Measurements from ENCODE around the gene LIFR. TPM values are rescaled to one million over a fixed set of nuclear protein-coding genes. Genes with fewer than 3 reads are reported as not detected.

LIFR gene
- total and polyA plus RNA-seq, 7 experiments from 2014 or later = 0.16 to 0.30 (median 0.17) TPM; not detected in 4

DNA sequence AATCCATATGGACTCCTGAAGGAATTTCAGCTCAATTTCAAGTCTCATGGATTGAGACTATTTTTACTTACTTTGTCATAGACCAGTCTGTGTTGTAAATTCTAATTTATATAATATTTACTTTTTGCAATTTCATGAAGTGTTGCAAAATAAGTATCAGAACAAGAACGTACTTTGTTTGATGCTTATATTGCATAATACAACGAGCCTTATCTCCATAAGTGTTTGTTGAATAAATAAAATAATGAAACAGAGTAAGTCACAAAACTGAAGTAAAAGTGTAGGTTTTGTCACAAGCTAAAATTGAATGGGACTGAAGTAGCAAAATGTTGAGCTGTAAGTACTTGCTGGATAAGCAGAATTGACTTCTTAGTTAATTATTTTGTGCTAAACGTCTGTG is 3.0 kb upstream of the LIFR start:
- H3K27me3 Mint-ChIP-seq = peaks cover 44 to 67% (median 62%) of the 10 kb centered on the region in 5 donors
- POLR2A ChIA-PET = no interaction called here
- CTCF ChIA-PET = interaction anchor here (1.0 kb wide), 1 partner anchor 20 kb away, joined by 3 read pairs; no protein-coding TSS in a partner anchor

DNA sequence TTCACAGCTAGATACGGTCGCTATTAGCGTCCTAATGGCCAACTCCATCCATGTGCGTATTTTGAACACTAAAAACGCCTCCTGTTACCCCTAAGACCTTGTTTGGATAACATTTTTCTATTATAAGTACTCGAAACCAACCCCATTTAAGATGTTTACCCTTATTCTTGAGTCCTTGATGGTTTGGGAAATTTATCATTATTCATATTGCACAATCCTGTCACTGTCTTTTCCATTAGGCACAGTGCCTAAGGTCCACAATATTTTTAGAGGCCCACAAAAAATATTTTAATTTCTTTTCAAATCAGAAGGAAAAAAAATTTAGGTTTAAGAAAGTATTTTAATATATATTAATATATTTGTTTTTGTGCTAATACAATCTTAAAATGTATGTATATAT is 1.3 kb upstream of the LIFR start:
- Histone ChIP-seq H3K9me3 (ENCODE audit: control insufficient read depth in 2 of 3, low read length in 3 of 3) (no peaks in the 10 kb centered on the region), H3K4me3 (ENCODE audit: low read length) (no peak overlapping the region), H3K27ac (ENCODE audit: low read depth, low read length) (no peak overlapping the region), H3K27me3 (ENCODE audit: control insufficient read depth in 2 of 2, insufficient read depth in 2 of 2, low read length in 2 of 2) (peaks cover 0 to 7% of the 10 kb centered on the region in 2 donors), H3K4me1 (ENCODE audit: control insufficient read depth in 2 of 2, insufficient read depth in 2 of 2, low read length in 2 of 2) (peaks cover 4 to 5% of the 10 kb centered on the region in 2 donors), H3K36me3 (ENCODE audit: control insufficient read depth in 2 of 3, insufficient read depth in 3 of 3, low read length in 3 of 3) (no peaks in the 10 kb centered on the region)
- Mint-ChIP-seq H3K4me1 (peaks cover 0 to 22% (median 11%) of the 10 kb centered on the region in 7 donors), H3K27me3 (peaks cover 55 to 68% (median 68%) of the 10 kb centered on the region in 5 donors), H3K27ac (no peak overlapping the region), H3K36me3 (peaks cover 0 to 2% (median 0%) of the 10 kb centered on the region in 5 donors), H3K9me3 (no peaks in the 10 kb centered on the region), H3K4me3 (peak overlapping the region in 9 of 10 donors; percentile 66 to 85 (median 79))
- ChIA-PET POLR2A (no interaction called here), CTCF (no interaction called here)
- ATAC-seq = no peak
- no peak for DNase-seq
- intact Hi-C loops (cut with micrococcal nuclease) = no loop called here

More for the DNA sequence above, 3.0 kb upstream of the LIFR start:
- Mint-ChIP-seq H3K4me3 (no peak overlapping the region), H3K27ac (no peak overlapping the region), H3K9me3 (no peaks in the 10 kb centered on the region), H3K4me1 (peaks cover 0 to 22% (median 11%) of the 10 kb centered on the region in 7 donors), H3K36me3 (peaks cover 0 to 2% (median 0%) of the 10 kb centered on the region in 5 donors)
- no peak overlapping the region for H3K27ac ChIP-seq (ENCODE audit: low read depth, low read length)
- no peak for ATAC-seq
- H3K36me3 ChIP-seq (ENCODE audit: control insufficient read depth in 2 of 3, insufficient read depth in 3 of 3, low read length in 3 of 3) = no peaks in the 10 kb centered on the region
- H3K27me3 ChIP-seq (ENCODE audit: control insufficient read depth in 2 of 2, insufficient read depth in 2 of 2, low read length in 2 of 2) = peaks cover 0 to 7% of the 10 kb centered on the region in 2 donors
- peaks cover 4 to 5% of the 10 kb centered on the region in 2 donors for H3K4me1 ChIP-seq (ENCODE audit: control insufficient read depth in 2 of 2, insufficient read depth in 2 of 2, low read length in 2 of 2)
- H3K9me3 ChIP-seq (ENCODE audit: control insufficient read depth in 2 of 3, low read length in 3 of 3) = no peaks in the 10 kb centered on the region
- intact Hi-C loops (cut with micrococcal nuclease) = no loop called here
- DNase-seq = no peak
- no peak overlapping the region for H3K4me3 ChIP-seq (ENCODE audit: low read length)

- Mint-ChIP-seq H3K36me3 (peaks cover 0 to 2% (median 0%) of the 10 kb centered on the region in 5 donors), H3K27ac (no peak overlapping the region), H3K4me1 (peaks cover 0 to 22% (median 11%) of the 10 kb centered on the region in 7 donors), H3K9me3 (no peaks in the 10 kb centered on the region), H3K4me3 (peak overlapping the region; percentile 66 to 85 (median 79)), H3K27me3 (peaks cover 59 to 71% (median 70%) of the 10 kb centered on the region in 5 donors)
- no peak overlapping the region for H3K27ac ChIP-seq (ENCODE audit: low read depth, low read length)
- no peaks in the 10 kb centered on the region for H3K9me3 ChIP-seq (ENCODE audit: control insufficient read depth in 2 of 3, low read length in 3 of 3)
- H3K36me3 ChIP-seq (ENCODE audit: control insufficient read depth in 2 of 3, insufficient read depth in 3 of 3, low read length in 3 of 3) = no peaks in the 10 kb centered on the region
- ChIA-PET POLR2A (no interaction called here), CTCF (no interaction called here)
- intact Hi-C loops (cut with micrococcal nuclease) = no loop called here
- no peak for ATAC-seq
- DNase-seq = peak in 1 of 9 donors; percentile 2
- peaks cover 0 to 7% of the 10 kb centered on the region in 2 donors for H3K27me3 ChIP-seq (ENCODE audit: control insufficient read depth in 2 of 2, insufficient read depth in 2 of 2, low read length in 2 of 2)
- peaks cover 4 to 5% of the 10 kb centered on the region in 2 donors for H3K4me1 ChIP-seq (ENCODE audit: control insufficient read depth in 2 of 2, insufficient read depth in 2 of 2, low read length in 2 of 2)
- peak overlapping the region; percentile 50 for H3K4me3 ChIP-seq (ENCODE audit: low read length)
These were observed 863 bp upstream of the LIFR start for GRCh38 chr5:38557308-38557710.

GRCh38 chr5:38556088-38556598 is 303 bp downstream of the LIFR start:
- H3K27ac Mint-ChIP-seq = no peak overlapping the region
- peaks cover 0 to 7% of the 10 kb centered on the region in 2 donors for H3K27me3 ChIP-seq (ENCODE audit: control insufficient read depth in 2 of 2, insufficient read depth in 2 of 2, low read length in 2 of 2)
- no peak overlapping the region for H3K4me3 ChIP-seq (ENCODE audit: low read length)
- peak overlapping the region in 9 of 10 donors; percentile 56 to 91 (median 76) for H3K4me3 Mint-ChIP-seq
- H3K9me3 ChIP-seq (ENCODE audit: control insufficient read depth in 2 of 3, low read length in 3 of 3) = no peaks in the 10 kb centered on the region
- no peak overlapping the region for H3K27ac ChIP-seq (ENCODE audit: low read depth, low read length)
- no peaks in the 10 kb centered on the region for H3K36me3 ChIP-seq (ENCODE audit: control insufficient read depth in 2 of 3, insufficient read depth in 3 of 3, low read length in 3 of 3)
- H3K36me3 Mint-ChIP-seq = peaks cover 0 to 2% (median 0%) of the 10 kb centered on the region in 5 donors
- H3K27me3 Mint-ChIP-seq = peaks cover 63 to 73% (median 70%) of the 10 kb centered on the region in 5 donors
- no peak for ATAC-seq
- peaks cover 0 to 22% (median 11%) of the 10 kb centered on the region in 7 donors for H3K4me1 Mint-ChIP-seq
- ChIA-PET POLR2A (no interaction called here), CTCF (no interaction called here)
- peak in 2 of 9 donors; percentile 5 to 7 for DNase-seq
- intact Hi-C loops (cut with micrococcal nuclease) = no loop called here
- H3K4me1 ChIP-seq (ENCODE audit: control insufficient read depth in 2 of 2, insufficient read depth in 2 of 2, low read length in 2 of 2) = peaks cover 4 to 5% of the 10 kb centered on the region in 2 donors
- H3K9me3 Mint-ChIP-seq = no peaks in the 10 kb centered on the region

DNA sequence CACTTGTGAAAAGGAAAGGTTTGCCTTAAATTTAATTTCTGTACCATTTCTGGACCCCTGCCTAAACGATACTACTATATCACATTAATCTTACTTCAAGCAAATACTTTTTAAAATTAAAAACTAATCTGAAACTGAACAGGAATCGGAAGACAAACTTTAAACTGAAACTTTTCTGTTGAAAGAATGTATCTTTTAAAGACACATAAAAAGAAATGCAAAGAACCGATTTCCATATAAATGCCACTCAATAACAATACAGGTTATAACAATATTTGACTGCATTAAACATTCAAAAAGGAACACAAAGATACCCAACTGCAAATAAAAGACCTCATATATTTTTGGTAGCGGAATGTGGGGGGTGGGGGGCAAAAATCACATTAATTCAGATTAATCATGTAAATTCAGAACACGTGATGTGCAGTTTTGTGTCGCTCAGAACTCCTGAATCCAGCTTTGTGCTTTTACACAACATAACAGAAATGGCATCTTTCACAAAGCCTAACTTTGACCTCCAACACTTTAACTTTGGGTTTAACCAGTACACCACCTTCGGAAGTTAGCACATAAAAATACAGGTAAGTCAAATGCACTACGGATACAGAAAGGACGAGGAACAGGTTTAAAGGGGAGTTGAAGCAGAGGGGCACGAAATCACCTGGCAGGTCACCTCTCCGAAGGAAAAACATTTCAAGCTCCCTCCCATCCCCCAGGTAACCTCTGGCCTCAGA is 925 bp downstream of the LIFR start:
- H3K27me3 ChIP-seq (ENCODE audit: control insufficient read depth in 2 of 2, insufficient read depth in 2 of 2, low read length in 2 of 2) = peaks cover 0 to 7% of the 10 kb centered on the region in 2 donors
- no peak overlapping the region for H3K27ac ChIP-seq (ENCODE audit: low read depth, low read length)
- Mint-ChIP-seq H3K4me3 (peak overlapping the region; percentile 56 to 91 (median 78)), H3K4me1 (peaks cover 0 to 22% (median 11%) of the 10 kb centered on the region in 7 donors), H3K27ac (peak overlapping the region in 1 of 9 donors; percentile 47), H3K9me3 (no peaks in the 10 kb centered on the region), H3K36me3 (peaks cover 0 to 2% (median 0%) of the 10 kb centered on the region in 5 donors), H3K27me3 (peaks cover 64 to 71% (median 66%) of the 10 kb centered on the region in 5 donors)
- intact Hi-C loops (cut with micrococcal nuclease) = no loop called here
- H3K36me3 ChIP-seq (ENCODE audit: control insufficient read depth in 2 of 3, insufficient read depth in 3 of 3, low read length in 3 of 3) = no peaks in the 10 kb centered on the region
- POLR2A ChIA-PET = no interaction called here
- DNase-seq (no peak), ATAC-seq (no peak)
- H3K4me3 ChIP-seq (ENCODE audit: low read length) = no peak overlapping the region
- CTCF ChIA-PET = interaction anchor here (1.8 kb wide), 1 partner anchor 114 kb away, joined by 5 read pairs; no protein-coding TSS in a partner anchor
- no peaks in the 10 kb centered on the region for H3K9me3 ChIP-seq (ENCODE audit: control insufficient read depth in 2 of 3, low read length in 3 of 3)
- H3K4me1 ChIP-seq (ENCODE audit: control insufficient read depth in 2 of 2, insufficient read depth in 2 of 2, low read length in 2 of 2) = peaks cover 4 to 5% of the 10 kb centered on the region in 2 donors

DNA sequence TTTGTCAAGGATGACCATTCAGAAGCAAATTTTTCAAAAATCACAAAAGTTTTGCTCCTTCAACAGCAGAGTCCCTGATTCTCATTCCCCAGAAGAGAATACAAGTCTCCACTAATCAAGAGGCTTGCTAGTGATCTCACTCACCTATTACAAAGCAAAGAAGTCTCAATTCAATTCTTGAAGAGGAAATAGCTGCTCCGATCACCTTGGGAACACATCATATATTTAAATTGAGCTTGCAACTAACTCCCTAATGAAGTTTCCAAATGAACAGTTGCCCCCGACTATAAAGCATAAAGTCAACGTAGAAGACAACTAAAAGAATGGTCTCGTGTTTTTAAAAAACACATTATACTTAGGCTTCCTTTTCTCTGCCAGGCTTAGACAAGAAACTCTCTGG is 1.6 kb downstream of the LIFR start:
- H3K27me3 Mint-ChIP-seq = peaks cover 64 to 70% (median 66%) of the 10 kb centered on the region in 5 donors
- POLR2A ChIA-PET = no interaction called here

More for the DNA sequence above, 1.6 kb downstream of the LIFR start:
- peaks cover 0 to 22% (median 11%) of the 10 kb centered on the region in 7 donors for H3K4me1 Mint-ChIP-seq
- no peaks in the 10 kb centered on the region for H3K36me3 ChIP-seq (ENCODE audit: control insufficient read depth in 2 of 3, insufficient read depth in 3 of 3, low read length in 3 of 3)
- peaks cover 0 to 7% of the 10 kb centered on the region in 2 donors for H3K27me3 ChIP-seq (ENCODE audit: control insufficient read depth in 2 of 2, insufficient read depth in 2 of 2, low read length in 2 of 2)
- peak overlapping the region in 8 of 10 donors; percentile 2 to 91 (median 76) for H3K4me3 Mint-ChIP-seq
- no peak for ATAC-seq
- no peak for DNase-seq
- H3K27ac ChIP-seq (ENCODE audit: low read depth, low read length) = no peak overlapping the region
- H3K9me3 Mint-ChIP-seq = no peaks in the 10 kb centered on the region
- H3K27ac Mint-ChIP-seq = no peak overlapping the region
- peaks cover 4 to 5% of the 10 kb centered on the region in 2 donors for H3K4me1 ChIP-seq (ENCODE audit: control insufficient read depth in 2 of 2, insufficient read depth in 2 of 2, low read length in 2 of 2)
- no peak overlapping the region for H3K4me3 ChIP-seq (ENCODE audit: low read length)
- H3K9me3 ChIP-seq (ENCODE audit: control insufficient read depth in 2 of 3, low read length in 3 of 3) = no peaks in the 10 kb centered on the region
- H3K36me3 Mint-ChIP-seq = peaks cover 0 to 2% (median 0%) of the 10 kb centered on the region in 5 donors
- CTCF ChIA-PET = interaction anchor here (1.8 kb wide), 1 partner anchor 113 kb away, joined by 5 read pairs; no protein-coding TSS in a partner anchor
- intact Hi-C loops (cut with micrococcal nuclease) = no loop called here
